ENCODE measurements around the gene POT1.
A peak's percentile ranks its signal among the peaks of the same experiment; 100 is the strongest.
"Not testable (repeated sequence)": the region's sequence is repeated elsewhere in the genome, so short reads cannot be mapped to it uniquely, and the experiment has no call there.

The POT1 gene, protein sequence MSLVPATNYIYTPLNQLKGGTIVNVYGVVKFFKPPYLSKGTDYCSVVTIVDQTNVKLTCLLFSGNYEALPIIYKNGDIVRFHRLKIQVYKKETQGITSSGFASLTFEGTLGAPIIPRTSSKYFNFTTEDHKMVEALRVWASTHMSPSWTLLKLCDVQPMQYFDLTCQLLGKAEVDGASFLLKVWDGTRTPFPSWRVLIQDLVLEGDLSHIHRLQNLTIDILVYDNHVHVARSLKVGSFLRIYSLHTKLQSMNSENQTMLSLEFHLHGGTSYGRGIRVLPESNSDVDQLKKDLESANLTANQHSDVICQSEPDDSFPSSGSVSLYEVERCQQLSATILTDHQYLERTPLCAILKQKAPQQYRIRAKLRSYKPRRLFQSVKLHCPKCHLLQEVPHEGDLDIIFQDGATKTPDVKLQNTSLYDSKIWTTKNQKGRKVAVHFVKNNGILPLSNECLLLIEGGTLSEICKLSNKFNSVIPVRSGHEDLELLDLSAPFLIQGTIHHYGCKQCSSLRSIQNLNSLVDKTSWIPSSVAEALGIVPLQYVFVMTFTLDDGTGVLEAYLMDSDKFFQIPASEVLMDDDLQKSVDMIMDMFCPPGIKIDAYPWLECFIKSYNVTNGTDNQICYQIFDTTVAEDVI

DNA sequence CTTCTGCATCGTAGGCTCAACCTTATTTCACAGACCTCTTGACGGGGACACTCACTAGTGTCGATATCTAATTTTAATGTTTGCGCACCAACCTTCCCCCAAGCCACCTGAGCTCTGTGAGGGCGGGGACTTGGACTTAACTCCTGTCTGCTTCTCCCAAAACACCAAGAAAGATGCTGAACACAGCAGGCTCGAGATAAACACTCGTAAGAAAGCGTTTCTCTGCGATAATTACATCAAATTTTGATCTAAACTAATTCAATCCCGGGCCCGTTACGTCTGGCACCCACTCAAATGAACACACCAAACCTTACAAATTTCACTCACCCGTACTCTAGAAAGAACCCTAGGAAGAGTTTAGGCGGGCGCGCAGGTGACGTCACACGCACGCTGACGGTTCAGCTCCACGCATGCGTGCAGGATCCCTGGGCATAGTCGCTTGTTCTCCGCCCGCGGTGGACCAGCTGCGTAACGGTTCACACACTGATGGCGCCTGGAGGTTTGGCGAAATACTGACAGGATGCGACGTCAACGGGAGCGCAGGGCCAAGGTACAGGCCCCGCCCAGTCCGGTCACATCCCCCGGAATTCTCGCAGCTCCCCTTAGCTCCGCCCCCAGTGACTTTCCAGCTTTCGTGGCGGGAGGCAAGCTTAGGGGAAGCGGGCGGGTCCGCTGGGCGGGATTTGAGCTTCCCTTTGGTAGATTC is at the start of gene POT1:
POT1 (minus strand) TSS at position 359 of the 706 bp plus-strand sequence. CDS start 32,652 bp downstream, outside the sequence.
- peak; percentile 99 for DNase-seq

DNA sequence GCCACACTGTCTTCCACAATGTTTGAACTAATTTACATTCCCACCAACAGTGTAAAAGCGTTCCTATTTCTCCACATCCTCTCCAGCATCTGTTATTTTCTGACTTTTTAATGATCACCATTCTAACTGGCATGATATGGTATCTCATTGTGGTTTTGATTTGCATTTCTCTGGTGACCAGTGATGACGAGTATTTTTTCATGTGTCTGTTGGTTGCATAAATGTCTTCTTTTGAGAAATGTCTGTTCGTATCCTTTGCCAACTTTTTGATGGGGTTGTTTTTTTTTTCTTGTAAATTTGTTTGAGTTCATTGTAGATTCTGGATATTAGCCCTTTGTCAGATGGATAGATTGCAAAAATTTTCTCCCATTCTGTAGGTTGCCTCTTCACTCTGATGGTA is 45.5 kb upstream of the POT1 start:
- DNase-seq, result not testable (repeated sequence)

DNA sequence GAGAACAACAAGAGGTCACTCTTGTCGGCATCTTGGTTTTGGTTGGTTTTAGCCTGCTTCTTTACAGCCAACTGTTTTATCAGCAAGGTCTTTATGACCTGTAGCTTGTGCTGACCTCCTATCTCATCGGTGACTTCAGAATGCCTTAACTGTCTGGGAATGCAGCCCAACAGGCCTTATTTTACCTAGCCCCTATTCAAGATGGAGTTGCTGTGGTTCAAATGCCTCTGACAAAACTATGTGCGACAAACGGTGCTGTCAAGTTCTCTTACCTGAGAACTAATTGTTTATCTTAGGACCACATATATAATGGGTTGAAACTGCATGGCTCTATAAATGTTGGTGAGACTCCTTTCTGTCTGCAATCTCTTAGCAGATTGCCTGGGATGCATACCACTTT is 35.9 kb upstream of the POT1 start:
- no peak for DNase-seq

DNA sequence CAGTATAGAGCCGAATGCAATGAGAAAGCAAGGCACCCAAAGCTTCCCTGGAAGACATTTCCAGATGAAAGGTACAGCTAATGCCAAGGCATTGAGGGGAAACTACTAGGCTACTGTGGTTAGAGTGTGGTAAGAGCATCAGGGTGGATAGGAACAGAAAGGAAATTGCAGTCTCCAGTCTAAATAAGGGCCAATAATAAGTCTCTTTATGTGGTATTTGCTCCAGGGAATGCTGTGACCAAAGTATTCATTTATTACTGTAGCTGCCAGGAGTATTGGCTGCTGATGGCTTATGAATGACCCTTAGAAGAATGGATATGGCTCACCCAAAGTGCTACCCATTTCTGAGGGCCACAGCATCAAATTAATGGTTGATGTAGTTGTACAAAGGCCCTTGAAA is 30.1 kb upstream of the POT1 start:
- no peak for DNase-seq

DNA sequence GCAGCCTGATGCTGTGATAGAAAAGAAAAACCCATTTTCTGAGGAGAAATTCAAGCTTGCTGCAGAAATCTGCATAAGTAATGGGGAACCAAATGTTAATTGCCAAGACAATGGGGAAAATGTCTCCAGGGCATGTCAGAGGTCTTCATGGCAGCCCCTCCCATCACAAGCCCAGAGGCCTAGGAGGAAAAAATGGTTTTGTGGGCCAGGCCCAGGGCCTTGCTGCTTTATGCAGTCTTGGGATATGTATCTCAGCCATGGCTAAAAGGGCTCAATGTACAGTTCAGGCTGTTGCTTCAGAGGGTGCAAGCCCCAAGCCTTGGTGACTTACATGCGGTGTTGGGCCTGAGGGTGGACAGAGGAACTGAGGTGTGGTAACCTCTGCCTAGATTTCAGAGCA is 28.3 kb upstream of the POT1 start:
- not testable (repeated sequence) for DNase-seq

DNA sequence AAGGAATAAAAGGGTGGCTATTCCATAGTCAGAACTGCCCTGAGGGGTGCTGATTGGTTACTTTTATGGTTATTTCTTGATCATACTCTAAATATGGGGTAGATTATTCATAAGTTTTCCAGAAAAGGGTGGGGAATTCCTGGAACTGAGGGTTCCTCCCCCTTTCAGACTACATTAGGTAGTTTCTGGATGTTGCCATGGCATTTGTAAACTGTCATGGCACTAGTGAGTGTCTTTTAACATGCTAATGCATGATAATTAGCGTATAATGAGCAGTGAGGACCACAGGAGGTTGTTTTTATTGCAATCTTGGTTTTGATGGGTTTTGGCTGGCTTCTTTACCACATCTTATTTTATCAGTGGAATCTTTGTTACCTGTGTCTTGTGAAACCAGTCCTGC is 26.5 kb upstream of the POT1 start:
- no peak for DNase-seq

DNA sequence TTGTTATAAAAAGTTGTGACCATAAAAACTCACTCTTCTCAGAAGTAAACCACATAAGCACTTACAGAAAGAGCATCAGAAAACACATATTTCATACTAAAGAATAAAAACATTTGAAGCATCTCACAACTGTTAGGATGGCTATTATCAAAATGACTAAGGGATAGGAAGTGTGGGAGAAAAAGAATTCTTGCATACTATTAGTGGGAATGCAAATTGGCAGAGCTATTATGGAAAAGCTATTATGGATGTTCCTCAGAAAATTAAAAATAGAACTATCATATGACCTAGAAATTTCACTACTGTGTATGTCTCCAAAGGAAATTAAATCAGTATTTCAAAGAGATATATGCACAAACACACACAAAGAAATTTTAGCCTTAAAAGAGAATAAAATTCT is 25.2 kb upstream of the POT1 start:
- no peak for DNase-seq

DNA sequence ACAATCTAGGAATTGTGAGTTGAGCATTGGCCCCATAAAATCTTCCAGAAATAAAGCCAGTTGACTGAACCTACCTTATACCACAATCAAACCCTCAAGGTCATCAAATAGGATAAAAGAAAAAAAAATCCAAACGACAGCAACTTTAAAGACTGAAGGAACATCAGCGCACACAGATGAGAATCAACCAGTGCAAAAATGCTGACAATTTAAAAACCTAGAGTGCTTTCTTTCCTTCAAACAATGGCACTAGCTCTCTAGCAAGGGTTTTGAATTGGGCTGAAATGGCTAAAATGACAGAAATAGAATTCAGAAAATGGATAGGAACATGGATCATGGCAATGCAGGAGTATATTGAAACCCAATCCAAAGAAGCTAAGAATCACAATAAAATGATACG is 16.1 kb upstream of the POT1 start:
- DNase-seq, result no peak

DNA sequence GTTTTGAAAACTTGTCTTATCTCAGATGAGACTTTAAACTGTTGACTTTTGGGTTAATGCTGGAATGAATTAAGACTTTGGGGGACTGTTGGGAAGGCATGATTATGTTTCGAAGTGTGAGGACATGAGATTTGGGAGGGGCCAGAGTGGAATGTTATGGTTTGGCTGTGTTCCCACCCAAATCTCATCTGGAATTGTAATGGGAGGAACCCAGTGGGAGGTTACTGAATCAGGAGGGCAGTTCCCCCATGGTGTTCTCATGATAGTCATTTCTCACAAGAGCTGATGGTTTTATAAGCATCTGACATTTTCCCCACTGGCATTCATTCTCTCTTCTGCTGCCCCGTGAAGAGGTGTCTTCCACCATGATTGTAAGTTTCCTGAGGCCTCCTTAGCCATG is 13.8 kb upstream of the POT1 start:
- no peak for DNase-seq

DNA sequence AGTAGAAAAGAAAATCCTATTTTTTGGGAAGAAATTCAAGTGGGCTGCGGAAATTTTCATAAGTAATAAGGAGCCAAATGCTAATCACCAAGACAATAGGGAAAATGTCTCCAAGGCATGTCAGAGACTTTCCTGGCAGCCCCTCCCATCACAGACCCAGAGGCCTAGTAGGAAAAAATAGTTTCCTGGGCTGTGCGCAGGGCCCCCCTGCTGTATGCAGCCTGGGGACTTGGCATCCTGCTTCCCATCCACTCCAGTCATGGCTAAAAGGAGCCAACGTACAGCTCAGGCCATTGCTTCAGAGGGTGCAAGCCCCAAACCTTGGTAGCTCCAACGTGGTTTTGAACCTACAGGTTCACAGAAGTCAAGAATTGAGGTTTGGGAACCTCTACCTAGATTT is 12.8 kb upstream of the POT1 start:
- DNase-seq, result no peak

DNA sequence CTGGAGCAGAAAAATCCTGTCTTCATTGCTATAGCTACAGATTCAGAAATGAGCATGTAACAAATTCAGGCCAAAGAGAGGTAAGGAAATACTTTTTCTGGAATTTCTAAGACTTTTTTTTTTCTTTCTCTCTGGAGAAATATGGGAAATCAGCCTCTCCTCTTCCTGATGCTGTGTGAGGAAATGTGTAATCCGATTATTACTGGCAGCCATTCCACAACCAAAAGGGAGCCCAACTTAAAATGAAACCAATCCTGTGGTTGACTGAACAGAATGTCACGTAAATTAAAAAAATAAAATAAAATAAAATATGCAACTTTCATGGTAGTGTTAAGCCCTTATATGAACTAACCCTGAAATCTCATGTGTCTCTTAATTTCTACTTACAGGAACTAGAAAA is 10.7 kb upstream of the POT1 start:
- no peak for DNase-seq

DNA sequence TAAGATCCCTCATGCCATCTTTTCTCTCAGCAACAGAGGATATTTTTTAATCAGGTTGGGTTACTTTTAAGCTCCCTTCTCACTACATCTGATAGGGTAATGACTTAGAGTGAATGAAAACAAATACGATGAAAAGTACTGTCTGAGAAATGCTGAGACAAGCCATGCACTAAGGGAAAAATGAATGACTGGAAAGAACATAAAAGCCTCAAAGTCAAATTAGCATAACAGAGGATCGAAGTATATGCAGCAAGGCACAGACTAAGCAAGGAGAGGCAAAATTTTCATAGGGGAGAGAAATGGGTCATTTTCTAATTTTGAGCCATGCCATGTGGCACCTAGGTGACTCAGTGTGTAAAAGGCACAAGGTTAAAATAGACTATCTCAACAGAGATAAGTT is 8.5 kb upstream of the POT1 start:
- no peak for DNase-seq

DNA sequence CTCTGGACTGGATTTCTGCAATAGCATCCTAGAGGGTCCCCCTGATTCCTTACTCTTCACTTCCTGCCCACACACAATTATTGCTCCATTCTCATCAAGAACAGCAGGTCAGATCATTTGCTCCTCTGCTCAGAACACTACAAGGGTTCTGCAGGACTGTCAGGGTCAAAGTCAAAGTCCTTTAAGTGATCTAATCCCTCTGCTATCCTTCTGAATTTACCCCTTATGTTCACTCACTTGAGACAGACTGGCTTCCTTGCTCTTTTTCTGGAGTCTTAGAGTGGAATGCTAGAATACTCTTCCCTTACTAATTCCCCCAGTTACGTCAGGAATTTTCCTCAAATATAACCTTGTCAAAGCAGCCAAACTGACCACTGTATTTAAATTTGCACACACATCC is 7.5 kb upstream of the POT1 start:
- DNase-seq, result no peak

DNA sequence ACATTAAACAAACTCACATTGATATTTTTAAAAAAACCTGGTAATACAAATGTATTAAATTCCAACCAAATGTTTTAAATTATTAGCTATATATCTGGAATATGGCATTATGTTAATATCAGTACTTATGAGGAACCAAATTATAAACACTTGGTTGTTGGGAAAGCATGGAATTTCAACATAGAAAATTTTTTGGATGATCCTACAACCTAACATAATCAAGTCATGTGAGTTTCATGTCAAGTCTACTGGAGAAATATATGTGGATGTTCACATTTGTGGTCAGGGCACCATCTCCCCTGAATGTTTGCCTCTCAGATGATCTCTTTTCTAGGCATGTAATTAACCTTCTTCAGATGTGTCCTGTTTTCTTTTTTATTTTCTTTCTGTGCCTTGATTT is 5.2 kb upstream of the POT1 start:
- no peak for DNase-seq

DNA sequence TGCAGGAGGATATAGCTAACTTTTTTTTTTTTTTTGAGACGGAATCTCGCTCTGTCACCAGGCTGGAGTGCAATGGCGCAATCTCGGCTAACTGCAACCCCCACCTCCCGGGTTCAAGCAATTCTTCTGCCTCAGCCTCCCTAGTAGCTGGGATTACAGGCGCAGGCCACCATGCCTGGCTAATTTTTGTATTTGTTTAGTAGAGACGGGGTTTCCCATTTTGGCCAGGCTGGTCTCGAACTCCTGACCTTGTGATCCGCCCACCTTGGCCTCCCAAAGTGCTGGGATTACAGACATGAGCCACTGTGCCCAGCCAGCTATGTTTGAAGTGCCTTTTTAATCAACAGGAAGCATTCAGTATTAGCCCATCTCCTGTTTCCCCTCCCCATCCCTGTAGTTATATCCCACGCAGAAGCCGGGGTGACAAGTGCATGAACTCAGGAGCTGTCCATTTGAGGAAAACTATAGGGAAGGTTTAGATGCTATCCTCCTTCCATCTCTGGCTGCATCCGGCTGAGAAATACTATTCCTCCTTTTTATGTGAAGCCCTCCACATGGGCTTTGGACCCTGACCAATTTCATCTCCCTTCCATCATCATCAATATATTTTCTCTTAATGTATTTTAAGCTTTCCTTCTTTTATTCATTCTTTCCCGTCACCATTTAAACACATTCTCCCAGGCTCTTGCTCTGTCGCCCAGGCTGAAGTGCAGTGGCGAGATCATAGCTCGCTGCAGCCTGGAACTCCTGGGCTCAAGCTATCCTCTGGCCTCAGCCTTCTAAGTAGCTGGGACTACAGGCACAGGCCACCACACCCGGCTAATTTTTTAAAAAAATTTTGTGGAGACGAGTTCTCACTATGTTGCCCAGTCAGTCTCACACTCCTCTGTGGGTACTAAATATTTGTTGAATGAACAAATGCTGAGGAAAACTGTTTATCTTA is 1.3 kb upstream of the POT1 start:
- DNase-seq, result no peak

DNA sequence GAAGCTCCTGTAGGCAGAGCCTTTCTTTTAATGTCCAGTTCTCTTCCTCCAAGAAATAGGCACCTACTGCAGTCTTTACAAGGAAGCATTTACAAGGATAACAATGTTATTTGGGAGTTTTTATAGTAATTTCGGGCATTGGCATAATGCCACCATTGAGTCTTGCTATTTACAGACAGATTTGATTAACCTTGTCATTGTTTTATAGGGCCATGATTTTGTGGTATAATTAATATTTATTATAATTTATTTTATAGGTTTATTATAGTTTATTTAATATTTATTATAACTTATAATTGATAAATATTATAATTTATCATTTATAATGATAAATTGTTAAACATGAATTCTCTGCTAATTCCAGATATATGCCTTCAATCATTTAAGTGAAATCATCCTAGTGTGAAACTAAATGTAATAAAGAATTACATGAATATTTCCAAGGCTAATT is 573 bp upstream of the POT1 start:
- DNase-seq, result no peak

DNA sequence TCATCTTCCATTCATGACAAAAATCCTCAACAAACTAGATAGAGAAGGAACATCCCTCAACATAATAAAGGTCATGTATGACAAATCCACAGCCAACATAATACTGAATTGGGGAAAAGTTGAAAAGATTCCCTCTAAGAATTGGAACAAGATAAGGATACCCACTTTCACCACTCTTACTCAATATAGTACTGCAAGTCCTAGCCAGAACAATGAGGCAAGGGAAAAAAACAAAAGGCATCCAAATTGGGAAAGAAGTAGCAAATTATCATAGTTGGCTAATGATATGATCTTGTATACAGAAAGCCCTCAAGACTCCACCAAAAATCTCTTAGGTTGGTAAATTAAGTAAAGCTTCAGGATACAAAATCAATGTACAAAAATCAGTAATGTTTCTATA is 4.7 kb downstream of the POT1 start:
- no peak for DNase-seq

DNA sequence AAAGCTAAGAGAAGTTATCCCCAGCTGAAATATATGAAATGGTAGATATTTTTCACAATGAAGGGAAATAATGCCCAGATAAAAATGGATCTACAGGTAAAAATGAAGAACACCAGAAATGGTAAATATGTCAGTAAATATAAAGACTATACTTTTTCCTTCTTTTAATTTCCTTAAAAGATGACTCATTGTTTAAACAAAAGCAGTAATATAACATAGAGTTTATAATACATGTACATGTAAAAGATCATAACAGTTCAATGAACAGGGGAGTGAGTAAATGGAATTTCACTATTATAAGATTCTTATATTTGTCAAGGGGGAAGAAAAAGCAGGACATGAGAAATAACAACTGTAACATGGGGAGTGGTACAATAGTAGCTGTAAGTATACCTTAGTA is 7.4 kb downstream of the POT1 start:
- no peak for DNase-seq

DNA sequence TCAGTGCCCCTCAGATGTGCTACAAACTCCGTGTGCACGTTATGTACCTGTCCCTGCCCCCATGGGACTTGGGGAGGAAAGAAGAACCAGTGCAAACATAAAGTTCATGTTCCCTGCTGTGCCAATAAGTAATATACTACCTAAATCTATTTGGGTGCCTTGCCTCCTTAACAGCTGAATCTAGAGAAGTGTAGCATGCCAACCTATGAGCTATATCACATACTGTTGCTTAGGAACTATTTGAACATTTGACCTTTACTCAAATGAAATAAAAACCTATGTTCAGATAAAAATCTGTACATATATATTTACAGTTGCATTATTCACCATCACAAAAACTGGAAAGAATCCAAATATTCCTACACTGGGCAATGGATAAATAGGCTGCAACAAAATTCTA is 9.8 kb downstream of the POT1 start:
- no peak for DNase-seq

DNA sequence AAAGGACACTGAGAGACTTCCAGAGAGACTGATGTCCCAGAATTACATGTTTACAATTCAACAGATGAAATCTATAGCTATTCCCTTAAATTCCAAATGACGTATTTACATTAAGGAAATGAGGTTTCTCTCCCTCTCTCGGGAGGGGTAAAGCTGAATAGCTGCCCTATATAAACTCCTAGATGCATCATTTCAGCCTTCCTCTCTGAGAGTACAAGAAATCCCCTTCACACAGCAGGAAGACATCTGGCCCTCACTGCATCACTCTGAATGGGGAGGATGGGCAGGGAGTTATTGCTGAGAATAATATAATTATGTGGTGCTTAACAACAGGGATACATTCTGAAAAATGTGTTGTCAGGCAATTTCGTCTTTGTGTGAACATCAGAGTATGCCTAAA is 11.0 kb downstream of the POT1 start:
- DNase-seq, result no peak

DNA sequence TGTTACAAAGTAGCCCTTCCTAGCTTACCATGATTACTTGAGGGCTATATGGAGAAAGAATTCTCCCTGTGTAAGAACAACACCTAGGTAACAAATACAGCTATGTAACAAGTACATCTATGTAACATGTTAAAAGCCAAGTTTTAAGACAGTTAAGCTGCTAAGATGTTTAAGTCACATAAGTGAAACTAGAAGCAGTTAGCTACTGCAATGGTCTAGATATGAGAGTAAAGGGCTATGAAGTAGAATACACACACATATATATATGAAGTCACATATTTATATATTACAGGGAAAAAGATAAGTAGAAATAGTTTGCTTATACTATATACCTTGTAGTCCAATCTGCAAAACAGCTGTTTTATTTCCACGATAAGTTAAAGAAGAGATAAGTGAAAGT is 14.4 kb downstream of the POT1 start:
- DNase-seq, result no peak

DNA sequence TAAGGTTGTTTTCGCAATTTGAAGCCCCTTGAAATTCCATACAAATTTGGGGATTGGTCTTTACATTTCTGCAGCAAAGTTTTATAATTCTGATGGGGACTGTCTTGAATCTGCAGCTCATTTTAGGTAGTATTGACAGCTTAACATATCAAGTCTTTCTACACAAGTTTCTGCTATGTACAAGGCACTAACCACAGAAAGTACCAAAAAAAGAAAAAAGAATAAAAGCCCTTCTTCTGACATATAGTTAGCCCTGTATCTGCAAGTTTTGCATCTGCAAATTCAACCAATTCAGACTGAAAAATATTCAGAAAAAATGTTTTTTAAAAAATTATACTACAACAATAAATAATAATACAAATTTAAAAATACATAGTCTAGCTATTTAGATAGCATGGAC is 15.3 kb downstream of the POT1 start:
- DNase-seq, result no peak

DNA sequence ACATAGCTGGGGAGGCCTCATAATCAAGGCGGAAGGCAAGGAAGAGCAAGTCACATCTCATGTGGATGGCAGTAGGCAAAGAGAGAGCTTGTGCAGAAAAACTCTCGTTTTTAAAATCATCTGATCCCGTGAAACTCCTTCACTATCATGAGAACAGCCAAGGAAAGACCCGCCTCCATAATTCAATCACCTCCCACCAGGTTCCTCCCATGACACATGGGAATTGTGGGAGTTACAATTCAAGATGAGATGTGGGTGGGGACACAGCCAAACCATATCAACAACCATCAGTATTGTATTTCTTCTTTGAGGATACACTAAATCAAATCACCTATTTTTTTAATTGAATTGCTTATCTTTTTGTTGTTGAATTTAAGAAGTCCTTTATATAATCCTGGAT is 16.7 kb downstream of the POT1 start:
- no peak for DNase-seq
